MM.1S (cell line): ENCODE measurements around the gene SCAPER.

Source experiments
- DNase-seq: peaks from one replicate; pipeline ENCODE4 v3.0.0-alpha.2; 2015
- H2AFZ ChIP-seq: fragments of 300-600 bp; sonication (generic); 2 replicates; pipeline ENCODE4 v1.6.0; 2016; ENCODE audit warnings: antibody characterized with exemption, low read length
- H3F3A ChIP-seq: fragments of 300-600 bp; sonication (generic); 2 replicates; pipeline ENCODE4 v1.6.1; 2016; ENCODE audit warnings: mild to moderate bottlenecking, antibody characterized with exemption, low read length, moderate library complexity, mixed read lengths; ENCODE audit not compliant: insufficient read depth
- H3K27ac ChIP-seq: fragments of 300-600 bp; sonication (generic); 2 replicates; pipeline ENCODE4 v1.5.1; 2016; ENCODE audit warnings: mild to moderate bottlenecking, low read length
- H3K27me3 ChIP-seq: fragments of 300-600 bp; sonication (generic); replicated peaks from 2 replicates; pipeline ENCODE4 v1.6.0; 2016; ENCODE audit warnings: low read length; ENCODE audit not compliant: insufficient read depth
- H3K36me3 ChIP-seq: fragments of 300-600 bp; sonication (generic); replicated peaks from 2 replicates; pipeline ENCODE4 v1.6.1; 2016; ENCODE audit warnings: mild to moderate bottlenecking, low read length, mixed read lengths; ENCODE audit not compliant: insufficient read depth
- H3K4me1 ChIP-seq: fragments of 300-600 bp; sonication (generic); 2 replicates; pipeline ENCODE4 v1.6.1; 2016; ENCODE audit warnings: low read length, mixed read lengths
- H3K4me2 ChIP-seq: fragments of 300-600 bp; sonication (generic); 2 replicates; pipeline ENCODE4 v1.6.0; 2016; ENCODE audit warnings: low read depth, low read length
- H3K4me3 ChIP-seq: fragments of 300-600 bp; sonication (generic); 2 replicates; pipeline ENCODE4 v1.5.1; 2016; ENCODE audit warnings: low read length, mixed read lengths
- H3K79me2 ChIP-seq: fragments of 300-600 bp; sonication (generic); 2 replicates; pipeline ENCODE4 v1.6.1; 2016; ENCODE audit warnings: mixed run types, low read length, mixed read lengths
- H3K9ac ChIP-seq: fragments of 300-600 bp; sonication (generic); 2 replicates; pipeline ENCODE4 v1.6.1; 2016; ENCODE audit warnings: low read length, mixed read lengths
- H3K9me2 ChIP-seq: fragments of 300-600 bp; sonication (generic); replicated peaks from 2 replicates; pipeline ENCODE4 v1.6.1; 2016; ENCODE audit warnings: mild to moderate bottlenecking, low read length, mixed read lengths; ENCODE audit not compliant: insufficient read depth
- H3K9me3 ChIP-seq: fragments of 300-600 bp; sonication (generic); replicated peaks from 2 replicates; pipeline ENCODE4 v1.6.1; 2016; ENCODE audit warnings: mild to moderate bottlenecking, low read length, mixed read lengths; ENCODE audit not compliant: insufficient read depth
- H4K20me1 ChIP-seq: fragments of 300-600 bp; sonication (generic); 2 replicates; pipeline ENCODE4 v1.6.1; 2016; ENCODE audit warnings: mild to moderate bottlenecking, low read length, moderate library complexity, mixed read lengths; ENCODE audit not compliant: insufficient read depth
- CTCF ChIP-seq: fragments of 300-600 bp; sonication (generic); IDR thresholded peaks from 2 replicates; pipeline ENCODE4 v1.5.1; 2016; ENCODE audit warnings: antibody characterized with exemption, low read length, mixed read lengths
- EZH2 ChIP-seq: fragments of 300-600 bp; sonication (generic); optimal IDR thresholded peaks from 2 replicates; pipeline ENCODE3; 2017; ENCODE audit warnings: low read depth, mild to moderate bottlenecking, antibody characterized with exemption, low read length, mixed read lengths
- EZH2phosphoT487 ChIP-seq: fragments of 300-600 bp; sonication (generic); IDR thresholded peaks from 2 replicates; pipeline ENCODE4 v1.6.1; 2018; ENCODE audit warnings: antibody characterized with exemption, low read length

Gene SCAPER

DNA sequence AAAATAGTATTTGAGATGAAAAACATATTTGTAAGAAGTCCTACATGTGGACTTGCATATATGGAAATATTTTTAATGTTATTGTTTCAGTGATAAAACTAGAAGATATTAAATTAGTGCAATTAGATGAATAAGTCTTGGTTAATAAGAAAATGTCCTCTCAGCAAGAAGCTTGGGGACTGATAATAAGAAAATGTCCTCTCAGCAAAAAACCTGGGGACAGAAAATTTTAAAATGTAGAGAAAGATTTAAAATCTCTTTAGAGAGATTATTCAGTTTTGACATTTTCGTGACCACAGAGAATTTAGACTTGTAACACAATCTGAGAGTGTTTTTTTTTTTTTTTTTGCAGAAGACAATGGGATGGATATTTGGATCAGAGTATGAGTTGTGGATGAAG is 412.6 kb downstream of the SCAPER start:
- H4K20me1 ChIP-seq, result no peaks in the 10 kb centered on the region
- no peak overlapping the region for H3K27ac ChIP-seq
- H3K9me3 ChIP-seq, result no peaks in the 10 kb centered on the region

GRCh38 chr15:76483752-76484151 is 421.4 kb downstream of the SCAPER start:
- TF ChIP-seq EZH2 (no peak), CTCF (no peak), EZH2phosphoT487 (no peak)
- H3K9me3 ChIP-seq, result no peaks in the 10 kb centered on the region
- no peak overlapping the region for H3K4me3 ChIP-seq
- no peak for DNase-seq
- H3K27ac ChIP-seq, result no peak overlapping the region
- H3K4me2 ChIP-seq, result no peak overlapping the region
- H4K20me1 ChIP-seq, result no peaks in the 10 kb centered on the region
- H3K79me2 ChIP-seq, result no peaks in the 10 kb centered on the region
- no peaks in the 10 kb centered on the region for H3K36me3 ChIP-seq
- H2AFZ ChIP-seq, result no peak overlapping the region
- no peak overlapping the region for H3K9ac ChIP-seq
- H3K9me2 ChIP-seq, result no peaks in the 10 kb centered on the region
- no peaks in the 10 kb centered on the region for H3F3A ChIP-seq
- no peaks in the 10 kb centered on the region for H3K4me1 ChIP-seq
- no peaks in the 10 kb centered on the region for H3K27me3 ChIP-seq

More for the DNA sequence above, 412.6 kb downstream of the SCAPER start:
- Histone ChIP-seq H3K27me3 (no peaks in the 10 kb centered on the region), H3K36me3 (no peaks in the 10 kb centered on the region), H3K79me2 (no peaks in the 10 kb centered on the region), H3K9me2 (no peaks in the 10 kb centered on the region), H3K4me2 (no peak overlapping the region), H3K4me1 (no peaks in the 10 kb centered on the region), H2AFZ (no peak overlapping the region), H3K4me3 (no peak overlapping the region), H3K9ac (no peak overlapping the region), H3F3A (no peaks in the 10 kb centered on the region)
- TF ChIP-seq EZH2phosphoT487 (no peak), CTCF (no peak), EZH2 (no peak)
- no peak for DNase-seq

- Histone ChIP-seq H3K4me3 (no peak overlapping the region), H3F3A (no peaks in the 10 kb centered on the region), H3K4me1 (no peaks in the 10 kb centered on the region), H3K36me3 (no peaks in the 10 kb centered on the region), H3K79me2 (no peaks in the 10 kb centered on the region), H3K9me3 (no peaks in the 10 kb centered on the region), H3K4me2 (no peak overlapping the region), H2AFZ (no peak overlapping the region), H3K27ac (no peak overlapping the region), H3K9ac (no peak overlapping the region), H4K20me1 (no peaks in the 10 kb centered on the region), H3K27me3 (no peaks in the 10 kb centered on the region), H3K9me2 (no peaks in the 10 kb centered on the region)
- DNase-seq, result no peak
- no peak for TF ChIP-seq CTCF
- no peak for TF ChIP-seq EZH2phosphoT487
- no peak for TF ChIP-seq EZH2
Observed at GRCh38 chr15:76483018-76483417, 422.1 kb downstream of the SCAPER start.
